Pancreas (tissue), 10 donors: Measurements from ENCODE around the gene FUT6. TPM values are rescaled to one million over a fixed set of nuclear protein-coding genes. Genes with fewer than 3 reads are reported as not detected.
A peak's percentile ranks its signal among the peaks of the same experiment; 100 is the strongest.

Experiments used
- ATAC-seq, 4 donors: fragments of 200-7000 bp; cut with Tn5 transposase; one replicate each; pipeline versions ENCODE4 v1.8.0 to v1.9.1; 2020; ENCODE audit warnings: mild to moderate bottlenecking in 4 of 4, moderate library complexity in 4 of 4
- DNase-seq, 6 donors: peaks; one replicate each; pipeline ENCODE4 v3.0.0-alpha.2; 2020
- FAIRE-seq: peaks from 2 replicates; lab custom pipeline; 2012; peaks lifted over from hg19 to GRCh38; lab: Jason Lieb, UNC
- H3K27ac ChIP-seq, 4 donors: fragments of 200-600 bp; sonication (generic); 1 replicate in 3 of 4; 2 replicates in 1 of 4; pipeline versions ENCODE4 v1.5.0 to v1.8.0; 2020
- H3K27me3 ChIP-seq, 4 donors: fragments of 200-600 bp; one replicate each; pipeline ENCODE4 v1.8.0; 2021
- H3K36me3 ChIP-seq, 3 donors: fragments of 200-600 bp; sonication (generic) in 1 of 3; one replicate each; pipeline versions ENCODE4 v1.5.0 to v1.8.0; 2020 to 2021
- H3K4me1 ChIP-seq, 3 donors: fragments of 200-600 bp; one replicate each; pipeline ENCODE4 v1.8.0; 2021
- H3K4me3 ChIP-seq, 4 donors: fragments of 200-600 bp; sonication (generic) in 2 of 4; one replicate each; pipeline versions ENCODE4 v1.5.0 to v1.8.0; 2020 to 2021
- H3K9me3 ChIP-seq, 4 donors: fragments of 200-600 bp; one replicate each; pipeline ENCODE4 v1.8.0; 2021
- WGBS, 2 donors: extraction: QIAGEN DNeasy Blood & Tissue Kit; methylation state at CpG; one replicate each; pipeline ENCODE4 v1.1.7; 2013; 5-methylcytosine and 5-hydroxymethylcytosine counted together
- intact Hi-C, 3 donors: fragments of 100-400 bp; cut with DNase I; formaldehyde crosslinking; loops; one replicate each; pipeline versions ENCODE4 v1.11.1 to v1.14.2; 2022
- polyA plus RNA-seq, 2 donors: library from polyadenylated mRNA; stranded (reverse); fragments of 200-250 nt; gene quantifications; one replicate each; pipeline ENCODE4 v1.2.3, GENCODE V29; 2013
- total RNA-seq, 6 donors: library from RNA; stranded (reverse); fragmentation: NEBNext Ultra II Directional in 4 of 6; extraction: Animal tissue kit (Norgen Biotek cat#: 25700) in 4 of 6; gene quantifications; one replicate each; pipeline versions ENCODE4 v1.2.1 to v1.2.4, GENCODE V29; 2021 to 2023
- TF ChIP-seq, protein P1 (sequence below), 4 donors: fragments of 200-600 bp; sonication (generic) in 3 of 4; IDR thresholded peaks; one replicate each; pipeline versions ENCODE4 v1.5.0 to v1.8.0; 2021; ENCODE audit warnings: antibody characterized with exemption in 4 of 4
- donor health status: healthy with polysubstance abuse.
- donor health status: DM: no; HTN: no; CAD: no; lungs with moderate emphysema.
- donor health status: DM: no; HTN: no; CAD: no.
- donor health status: control.
- donor health status: control.
- donor health status: Bipolar disorder and iron deficiency.
- donor health status: DM: yes; HTN: yes; CAD: no.
- donor health status: DM: no; HTN: no; CAD: no.
- donor health status: DM: no; HTN: no; CAD: no.
- donor health status: DM: yes; HTN: yes; CAD: no.

Gene FUT6
- total and polyA plus RNA-seq, 8 donors, result 1.9 to 8.7 (median 3.0) TPM

DNA sequence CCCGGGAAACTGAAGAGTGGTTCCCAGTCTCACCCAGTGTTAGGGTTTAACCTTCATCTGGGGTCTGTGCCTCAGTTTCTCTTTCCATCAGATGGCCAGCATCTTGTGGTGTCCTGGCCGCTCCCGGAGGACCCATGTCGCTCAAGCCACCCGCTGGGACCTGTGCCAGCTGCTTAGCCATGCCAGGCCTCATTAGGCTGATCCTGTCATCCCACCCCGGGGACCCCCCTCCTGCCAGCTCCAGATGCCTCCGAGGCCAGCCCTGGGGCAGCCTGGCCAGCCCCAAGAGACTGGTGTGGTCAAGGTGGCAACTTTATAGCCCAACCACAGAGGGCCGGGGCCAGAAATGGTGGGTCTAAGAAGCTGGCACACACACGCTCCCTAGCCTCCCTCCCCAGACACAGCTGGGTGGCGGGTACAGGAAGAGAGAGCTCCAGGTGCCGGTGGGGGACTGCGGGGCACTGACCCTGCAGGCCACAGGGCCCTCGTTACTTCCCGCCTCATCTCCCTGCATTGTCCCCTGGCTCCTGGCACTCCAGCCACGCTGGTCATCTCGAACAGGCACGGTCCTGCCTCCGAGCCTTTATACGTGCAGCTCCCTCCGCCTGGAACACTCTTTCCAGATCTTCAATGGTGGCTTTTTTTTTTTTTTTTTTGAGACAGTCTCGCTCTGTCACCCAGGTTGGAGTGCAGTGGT lies 31.2 kb downstream of the FUT6 start:
- DNase-seq (peak in 4 of 6 donors; percentile 12 to 73 (median 60)), ATAC-seq (no peak), FAIRE-seq (no peak)
- Histone ChIP-seq H3K27ac (no peak overlapping the region), H3K9me3 (no peaks in the 10 kb centered on the region), H3K4me3 (no peak overlapping the region), H3K36me3 (no peaks in the 10 kb centered on the region), H3K27me3 (no peaks in the 10 kb centered on the region), H3K4me1 (peaks cover 0 to 5% (median 0%) of the 10 kb centered on the region in 3 donors)
- intact Hi-C loops, result loop anchor here in 1 of 3 donors (5.0 kb wide), 1 partner anchor 84 kb away; no protein-coding TSS in a partner anchor
- TF ChIP-seq, protein P1, sequence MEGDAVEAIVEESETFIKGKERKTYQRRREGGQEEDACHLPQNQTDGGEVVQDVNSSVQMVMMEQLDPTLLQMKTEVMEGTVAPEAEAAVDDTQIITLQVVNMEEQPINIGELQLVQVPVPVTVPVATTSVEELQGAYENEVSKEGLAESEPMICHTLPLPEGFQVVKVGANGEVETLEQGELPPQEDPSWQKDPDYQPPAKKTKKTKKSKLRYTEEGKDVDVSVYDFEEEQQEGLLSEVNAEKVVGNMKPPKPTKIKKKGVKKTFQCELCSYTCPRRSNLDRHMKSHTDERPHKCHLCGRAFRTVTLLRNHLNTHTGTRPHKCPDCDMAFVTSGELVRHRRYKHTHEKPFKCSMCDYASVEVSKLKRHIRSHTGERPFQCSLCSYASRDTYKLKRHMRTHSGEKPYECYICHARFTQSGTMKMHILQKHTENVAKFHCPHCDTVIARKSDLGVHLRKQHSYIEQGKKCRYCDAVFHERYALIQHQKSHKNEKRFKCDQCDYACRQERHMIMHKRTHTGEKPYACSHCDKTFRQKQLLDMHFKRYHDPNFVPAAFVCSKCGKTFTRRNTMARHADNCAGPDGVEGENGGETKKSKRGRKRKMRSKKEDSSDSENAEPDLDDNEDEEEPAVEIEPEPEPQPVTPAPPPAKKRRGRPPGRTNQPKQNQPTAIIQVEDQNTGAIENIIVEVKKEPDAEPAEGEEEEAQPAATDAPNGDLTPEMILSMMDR (IDR thresholded peaks at IDR 0.05), result no peak
- WGBS, 2 donors, result 83 to 84% methylated on average over 21 of the region's 21 CpGs

DNA sequence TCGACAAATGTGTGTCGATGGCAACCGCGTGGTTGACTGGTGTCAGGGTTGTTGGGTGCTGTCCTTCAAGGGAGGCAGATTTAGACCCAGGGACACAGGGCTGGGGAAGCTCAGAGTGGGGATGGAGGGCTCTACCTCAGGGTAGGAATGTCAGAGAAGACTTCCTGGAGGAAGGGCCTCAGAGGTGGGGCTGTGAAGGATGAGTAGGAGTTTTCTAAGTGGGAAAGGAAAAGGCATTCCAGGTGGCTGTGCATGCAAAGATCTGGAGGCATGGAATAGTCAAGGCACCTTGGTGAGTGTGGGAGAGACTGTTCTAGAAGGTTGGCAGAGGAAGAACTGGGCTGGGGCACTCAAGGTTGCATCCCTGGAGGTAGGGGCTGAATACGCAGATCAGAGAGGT lies 32.6 kb downstream of the FUT6 start:
- DNase-seq (no peak), FAIRE-seq (no peak), ATAC-seq (no peak)
- intact Hi-C loops, result loop anchor here in 1 of 3 donors (5.0 kb wide), 1 partner anchor 85 kb away; no protein-coding TSS in a partner anchor
- Histone ChIP-seq H3K27ac (no peak overlapping the region), H3K9me3 (no peaks in the 10 kb centered on the region), H3K36me3 (no peaks in the 10 kb centered on the region), H3K27me3 (no peaks in the 10 kb centered on the region), H3K4me1 (peaks cover 0 to 5% (median 0%) of the 10 kb centered on the region in 3 donors), H3K4me3 (no peak overlapping the region)
- TF ChIP-seq, protein P1 (IDR thresholded peaks at IDR 0.05), result no peak
- 87 to 90% methylated on average over 5 of the region's 5 CpGs for WGBS, 2 donors

DNA sequence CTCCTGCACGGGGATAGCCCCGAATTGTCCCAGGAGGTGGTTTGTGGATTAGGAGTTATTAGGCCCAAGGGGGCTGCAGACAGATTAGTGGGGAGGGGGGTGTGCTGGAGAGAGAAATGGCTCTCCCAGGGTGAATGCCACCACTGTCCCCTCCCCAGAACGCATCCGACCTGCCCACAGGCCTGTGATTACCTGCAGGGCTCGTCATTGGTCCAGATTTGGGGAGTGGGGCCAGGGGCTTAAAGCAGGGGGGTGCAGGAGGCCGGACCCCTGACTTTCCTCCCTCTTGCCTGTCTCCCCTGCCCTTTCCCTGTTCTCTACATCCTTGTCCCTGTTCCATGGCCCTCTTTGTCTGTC lies 33.4 kb downstream of the FUT6 start:
- ATAC-seq (no peak), FAIRE-seq (no peak), DNase-seq (peak in 3 of 6 donors; percentile 24 to 62 (median 41))
- Histone ChIP-seq H3K4me1 (peaks cover 0 to 5% (median 0%) of the 10 kb centered on the region in 3 donors), H3K27ac (peak overlapping the region in 1 of 4 donors; percentile 71), H3K36me3 (no peaks in the 10 kb centered on the region), H3K4me3 (peak overlapping the region in 3 of 4 donors; percentile 52 to 61 (median 55)), H3K27me3 (no peaks in the 10 kb centered on the region), H3K9me3 (no peaks in the 10 kb centered on the region)
- TF ChIP-seq, protein P1 (IDR thresholded peaks at IDR 0.05), result peak in 1 of 4 donors; percentile 3
- WGBS, 2 donors, result 27% methylated on average over 6 of the region's 6 CpGs
- intact Hi-C loops, result loop anchor here in 1 of 3 donors (5.0 kb wide), 1 partner anchor 86 kb away; no protein-coding TSS in a partner anchor

DNA sequence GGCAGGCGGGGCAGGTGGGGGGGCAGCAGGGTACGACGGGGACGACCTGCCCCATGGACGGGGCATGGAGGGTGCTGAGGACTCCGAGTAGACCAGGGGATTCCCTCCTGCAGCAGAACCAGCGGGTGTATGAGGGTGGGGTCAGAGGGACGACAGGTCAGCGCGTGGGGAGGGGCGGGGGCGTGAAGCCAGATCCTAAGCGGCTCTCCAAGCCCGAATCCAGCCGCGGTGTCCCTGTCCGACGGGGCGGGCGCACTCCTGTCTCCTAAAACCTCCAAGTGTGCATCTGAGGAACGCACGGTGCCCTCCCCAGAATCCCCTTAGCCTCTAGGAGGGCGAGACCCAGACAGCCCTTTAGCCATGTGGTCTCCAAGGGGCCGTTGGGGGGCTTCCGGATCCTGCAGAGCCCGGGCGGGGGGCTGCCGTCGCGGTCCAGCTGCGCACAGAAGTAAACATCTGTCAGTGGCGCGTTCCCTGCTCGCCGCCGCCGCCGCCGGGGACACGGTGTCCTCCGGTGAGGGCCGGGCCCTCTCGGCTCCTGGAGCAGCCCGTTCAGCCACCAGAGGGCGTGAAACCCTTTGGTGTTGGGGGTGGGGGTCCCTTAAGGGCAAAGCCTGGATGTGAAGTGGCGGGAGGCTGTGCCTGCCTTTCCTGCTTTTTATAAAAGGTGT lies 33.9 kb downstream of the FUT6 start:
- H3K27ac ChIP-seq, result peak overlapping the region; percentile 33 to 78 (median 65)
- DNase-seq (peak; percentile 75 to 94 (median 90)), FAIRE-seq (no peak), ATAC-seq (peak; percentile 62 to 73 (median 67))
- no peaks in the 10 kb centered on the region for H3K36me3 ChIP-seq
- H3K27me3 ChIP-seq, result no peaks in the 10 kb centered on the region
- H3K4me1 ChIP-seq, result peaks cover 0 to 10% (median 0%) of the 10 kb centered on the region in 3 donors
- WGBS, 2 donors, result 1% methylated on average over 40 to 46 of the region's 46 CpGs
- H3K9me3 ChIP-seq, result no peaks in the 10 kb centered on the region
- TF ChIP-seq, protein P1 (IDR thresholded peaks at IDR 0.05), result peak; percentile 76 to 85 (median 80)
- peak overlapping the region; percentile 30 to 61 (median 54) for H3K4me3 ChIP-seq
- intact Hi-C loops, result loop anchor here in 1 of 3 donors (5.0 kb wide), 1 partner anchor 87 kb away; no protein-coding TSS in a partner anchor
